GM18951 (cell line): Measurements from ENCODE around the gene PIWIL1.

Experiments used
- POLR2A ChIP-seq: IDR thresholded peaks from 4 replicates; pipeline ENCODE4 v1.6.1; 2011; ENCODE audit warnings: mild to moderate bottlenecking; ENCODE audit not compliant: insufficient read length, insufficient read depth; ENCODE audit errors: extremely low read depth
- in situ Hi-C: fragments of 300-500 bp; cut with MboI; formaldehyde crosslinking; loops from one replicate; pipeline ENCODE4 v1.12.0; 2022; ENCODE audit warnings: low sequenced_read_pairs, mixed read lengths, inconsistent platforms; ENCODE audit not compliant: unreplicated experiment

The PIWIL1 gene

DNA sequence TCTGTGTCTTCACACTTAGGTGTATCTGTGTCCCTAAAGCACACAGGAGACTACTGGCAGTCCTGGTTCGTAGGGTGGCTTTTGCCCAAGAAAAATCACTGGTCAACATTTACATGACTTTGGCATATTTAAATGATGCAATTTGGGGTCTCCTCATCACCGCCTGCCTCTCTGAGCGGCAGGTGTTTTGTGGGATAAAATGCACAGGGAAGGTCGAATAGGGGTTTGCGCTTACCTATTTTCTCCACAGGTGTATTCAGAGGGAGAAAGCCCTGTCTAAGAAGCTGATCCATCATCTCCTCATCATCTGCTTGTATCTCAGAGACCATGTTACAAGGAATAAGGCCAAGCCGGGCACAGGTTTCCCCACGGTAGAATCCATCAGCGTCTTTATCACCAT is 74.7 kb downstream of the PIWIL1 start:
- TF ChIP-seq POLR2A, result no peak
- in situ Hi-C loops, result no loop called here

- in situ Hi-C loops, result no loop called here
- TF ChIP-seq POLR2A, result no peak
Measured at GRCh38 chr12:130413909-130414308, 76.2 kb downstream of the PIWIL1 start.

- in situ Hi-C loops, result no loop called here
- no peak for TF ChIP-seq POLR2A
Measured at GRCh38 chr12:130414381-130414780, 76.7 kb downstream of the PIWIL1 start.

- no peak for TF ChIP-seq POLR2A
- in situ Hi-C loops, result no loop called here
Measured at GRCh38 chr12:130418251-130418650, 80.6 kb downstream of the PIWIL1 start.

- TF ChIP-seq POLR2A, result no peak
- in situ Hi-C loops, result no loop called here
Measured at GRCh38 chr12:130419116-130419515, 81.4 kb downstream of the PIWIL1 start.

- no peak for TF ChIP-seq POLR2A
- in situ Hi-C loops, result no loop called here
Measured at GRCh38 chr12:130420071-130420470, 82.4 kb downstream of the PIWIL1 start.

DNA sequence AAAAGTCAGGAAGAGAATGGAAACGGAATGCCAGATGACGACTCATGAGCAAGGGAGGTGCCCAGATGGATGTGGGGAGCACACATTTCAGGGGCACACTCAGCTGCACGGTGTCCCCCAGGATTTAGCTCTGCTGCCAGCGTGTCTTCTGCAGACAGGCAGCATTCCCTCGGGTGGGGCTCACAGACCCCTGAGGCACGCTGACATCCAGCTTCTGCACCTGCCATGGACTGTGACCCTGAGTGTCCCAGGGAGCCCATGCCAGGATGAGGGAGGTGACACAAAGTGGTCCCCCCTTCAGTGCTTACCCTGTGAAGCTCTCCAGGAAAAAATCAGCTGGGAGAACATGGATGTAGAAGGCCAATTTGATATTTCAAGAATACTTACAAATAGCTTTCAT is 84.2 kb downstream of the PIWIL1 start:
- in situ Hi-C loops, result no loop called here
- TF ChIP-seq POLR2A, result no peak
